MM.1S (cell line): Measurements from ENCODE around the gene BTN3A1.
A peak's percentile ranks its signal among the peaks of the same experiment; 100 is the strongest.

Experiments used
- DNase-seq: peaks from one replicate; pipeline ENCODE4 v3.0.0-alpha.2; 2015
- H2AFZ ChIP-seq: fragments of 300-600 bp; sonication (generic); 2 replicates; pipeline ENCODE4 v1.6.0; 2016; ENCODE audit warnings: antibody characterized with exemption, low read length
- H3F3A ChIP-seq: fragments of 300-600 bp; sonication (generic); 2 replicates; pipeline ENCODE4 v1.6.1; 2016; ENCODE audit warnings: mild to moderate bottlenecking, antibody characterized with exemption, low read length, moderate library complexity, mixed read lengths; ENCODE audit not compliant: insufficient read depth
- H3K27ac ChIP-seq: fragments of 300-600 bp; sonication (generic); 2 replicates; pipeline ENCODE4 v1.5.1; 2016; ENCODE audit warnings: mild to moderate bottlenecking, low read length
- H3K27me3 ChIP-seq: fragments of 300-600 bp; sonication (generic); replicated peaks from 2 replicates; pipeline ENCODE4 v1.6.0; 2016; ENCODE audit warnings: low read length; ENCODE audit not compliant: insufficient read depth
- H3K36me3 ChIP-seq: fragments of 300-600 bp; sonication (generic); replicated peaks from 2 replicates; pipeline ENCODE4 v1.6.1; 2016; ENCODE audit warnings: mild to moderate bottlenecking, low read length, mixed read lengths; ENCODE audit not compliant: insufficient read depth
- H3K4me1 ChIP-seq: fragments of 300-600 bp; sonication (generic); 2 replicates; pipeline ENCODE4 v1.6.1; 2016; ENCODE audit warnings: low read length, mixed read lengths
- H3K4me2 ChIP-seq: fragments of 300-600 bp; sonication (generic); 2 replicates; pipeline ENCODE4 v1.6.0; 2016; ENCODE audit warnings: low read depth, low read length
- H3K4me3 ChIP-seq: fragments of 300-600 bp; sonication (generic); 2 replicates; pipeline ENCODE4 v1.5.1; 2016; ENCODE audit warnings: low read length, mixed read lengths
- H3K79me2 ChIP-seq: fragments of 300-600 bp; sonication (generic); 2 replicates; pipeline ENCODE4 v1.6.1; 2016; ENCODE audit warnings: mixed run types, low read length, mixed read lengths
- H3K9ac ChIP-seq: fragments of 300-600 bp; sonication (generic); 2 replicates; pipeline ENCODE4 v1.6.1; 2016; ENCODE audit warnings: low read length, mixed read lengths
- H3K9me2 ChIP-seq: fragments of 300-600 bp; sonication (generic); replicated peaks from 2 replicates; pipeline ENCODE4 v1.6.1; 2016; ENCODE audit warnings: mild to moderate bottlenecking, low read length, mixed read lengths; ENCODE audit not compliant: insufficient read depth
- H3K9me3 ChIP-seq: fragments of 300-600 bp; sonication (generic); replicated peaks from 2 replicates; pipeline ENCODE4 v1.6.1; 2016; ENCODE audit warnings: mild to moderate bottlenecking, low read length, mixed read lengths; ENCODE audit not compliant: insufficient read depth
- H4K20me1 ChIP-seq: fragments of 300-600 bp; sonication (generic); 2 replicates; pipeline ENCODE4 v1.6.1; 2016; ENCODE audit warnings: mild to moderate bottlenecking, low read length, moderate library complexity, mixed read lengths; ENCODE audit not compliant: insufficient read depth
- EZH2 ChIP-seq: fragments of 300-600 bp; sonication (generic); optimal IDR thresholded peaks from 2 replicates; pipeline ENCODE3; 2017; ENCODE audit warnings: low read depth, mild to moderate bottlenecking, antibody characterized with exemption, low read length, mixed read lengths
- EZH2phosphoT487 ChIP-seq: fragments of 300-600 bp; sonication (generic); IDR thresholded peaks from 2 replicates; pipeline ENCODE4 v1.6.1; 2018; ENCODE audit warnings: antibody characterized with exemption, low read length
- TF ChIP-seq, protein P1 (sequence below): fragments of 300-600 bp; sonication (generic); IDR thresholded peaks from 2 replicates; pipeline ENCODE4 v1.5.1; 2016; ENCODE audit warnings: antibody characterized with exemption, low read length, mixed read lengths

The BTN3A1 gene

DNA sequence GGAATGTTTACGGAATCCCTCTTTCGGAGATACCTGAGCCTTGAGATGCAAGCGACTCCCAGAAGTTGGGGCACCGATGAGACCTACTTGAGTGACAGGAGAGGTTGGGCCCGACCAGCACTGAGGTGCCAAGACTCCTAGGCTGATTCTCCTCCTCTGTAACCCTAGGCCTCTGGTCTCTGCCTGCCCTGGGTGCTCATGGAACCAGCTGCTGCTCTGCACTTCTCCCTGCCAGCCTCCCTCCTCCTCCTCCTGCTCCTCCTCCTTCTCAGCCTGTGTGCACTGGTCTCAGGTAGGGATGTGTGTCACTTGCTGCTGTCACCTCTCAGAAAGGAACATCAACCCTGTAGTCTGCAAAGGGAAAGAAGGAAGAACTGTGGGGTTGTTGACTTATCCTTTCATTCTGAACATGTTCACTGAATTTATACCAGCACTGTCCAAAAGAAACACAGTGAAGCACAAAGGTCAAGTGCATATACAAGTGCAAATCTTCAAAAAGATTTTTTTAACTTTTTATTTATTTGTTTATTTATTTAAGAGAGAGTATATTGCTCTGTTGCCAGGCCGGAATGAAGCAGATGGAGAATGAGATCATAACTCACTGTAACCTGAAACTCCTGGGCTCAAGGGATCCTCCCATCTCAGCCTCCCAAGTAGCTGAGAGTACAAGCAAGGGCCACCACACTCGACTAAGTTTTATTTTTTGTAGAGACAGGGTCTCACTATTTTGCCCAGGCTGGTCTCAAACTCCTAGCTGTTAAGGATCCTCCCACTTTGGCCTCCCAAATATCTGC lies 18.3 kb upstream of the BTN3A1 start:
- peak overlapping the region; percentile 75 for H3K27ac ChIP-seq

DNA sequence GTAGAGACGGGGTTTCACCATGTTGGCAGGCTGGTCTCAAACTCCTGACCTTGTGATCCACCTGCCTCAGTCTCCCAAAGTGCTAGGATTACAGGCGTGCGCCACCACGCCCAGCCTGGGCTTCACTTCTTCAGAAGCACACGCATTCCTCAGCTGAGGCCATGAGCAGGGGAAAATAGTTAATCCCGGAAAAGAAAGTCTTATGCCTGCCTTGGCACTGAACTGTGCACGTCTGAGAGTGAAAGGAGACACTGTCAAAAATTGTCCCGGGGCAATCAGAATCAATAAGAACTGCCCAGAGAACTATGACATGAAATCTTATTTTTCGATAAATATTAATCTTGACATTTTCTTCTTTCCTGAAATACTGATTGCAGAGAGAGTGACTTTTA lies 16.3 kb upstream of the BTN3A1 start:
- TF ChIP-seq, protein P1, sequence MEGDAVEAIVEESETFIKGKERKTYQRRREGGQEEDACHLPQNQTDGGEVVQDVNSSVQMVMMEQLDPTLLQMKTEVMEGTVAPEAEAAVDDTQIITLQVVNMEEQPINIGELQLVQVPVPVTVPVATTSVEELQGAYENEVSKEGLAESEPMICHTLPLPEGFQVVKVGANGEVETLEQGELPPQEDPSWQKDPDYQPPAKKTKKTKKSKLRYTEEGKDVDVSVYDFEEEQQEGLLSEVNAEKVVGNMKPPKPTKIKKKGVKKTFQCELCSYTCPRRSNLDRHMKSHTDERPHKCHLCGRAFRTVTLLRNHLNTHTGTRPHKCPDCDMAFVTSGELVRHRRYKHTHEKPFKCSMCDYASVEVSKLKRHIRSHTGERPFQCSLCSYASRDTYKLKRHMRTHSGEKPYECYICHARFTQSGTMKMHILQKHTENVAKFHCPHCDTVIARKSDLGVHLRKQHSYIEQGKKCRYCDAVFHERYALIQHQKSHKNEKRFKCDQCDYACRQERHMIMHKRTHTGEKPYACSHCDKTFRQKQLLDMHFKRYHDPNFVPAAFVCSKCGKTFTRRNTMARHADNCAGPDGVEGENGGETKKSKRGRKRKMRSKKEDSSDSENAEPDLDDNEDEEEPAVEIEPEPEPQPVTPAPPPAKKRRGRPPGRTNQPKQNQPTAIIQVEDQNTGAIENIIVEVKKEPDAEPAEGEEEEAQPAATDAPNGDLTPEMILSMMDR: no peak
- TF ChIP-seq EZH2phosphoT487 (no peak), EZH2 (no peak)
- Histone ChIP-seq H3K9ac (no peak overlapping the region), H3K79me2 (peaks cover 59% of the 10 kb centered on the region), H3F3A (peaks cover 19% of the 10 kb centered on the region), H3K9me2 (no peaks in the 10 kb centered on the region), H3K4me1 (peaks cover 58% of the 10 kb centered on the region), H3K27me3 (no peaks in the 10 kb centered on the region), H2AFZ (no peak overlapping the region), H3K4me3 (no peak overlapping the region), H3K4me2 (peak overlapping the region; percentile 38), H4K20me1 (no peaks in the 10 kb centered on the region), H3K36me3 (peaks cover 14% of the 10 kb centered on the region; the same call in 1 of the 2 replicates), H3K9me3 (no peaks in the 10 kb centered on the region), H3K27ac (no peak overlapping the region)
- no peak for DNase-seq

More for the DNA sequence above, 18.3 kb upstream of the BTN3A1 start:
- Histone ChIP-seq H4K20me1 (no peaks in the 10 kb centered on the region), H3K36me3 (0 out of 2 replicates have a peak, but pooled peaks cover 9% of the 10 kb centered on the region), H3K9me2 (no peaks in the 10 kb centered on the region), H3K79me2 (peaks cover 58% of the 10 kb centered on the region), H3K4me3 (peak overlapping the region; percentile 81), H2AFZ (peak overlapping the region; percentile 23), H3F3A (peaks cover 15% of the 10 kb centered on the region), H3K27me3 (no peaks in the 10 kb centered on the region), H3K9me3 (no peaks in the 10 kb centered on the region), H3K4me1 (peaks cover 51% of the 10 kb centered on the region), H3K4me2 (peak overlapping the region; percentile 90), H3K9ac (peak overlapping the region; percentile 97)
- peak; percentile 49 for DNase-seq
- TF ChIP-seq EZH2 (no peak), EZH2phosphoT487 (no peak)
- TF ChIP-seq, protein P1: no peak

DNA sequence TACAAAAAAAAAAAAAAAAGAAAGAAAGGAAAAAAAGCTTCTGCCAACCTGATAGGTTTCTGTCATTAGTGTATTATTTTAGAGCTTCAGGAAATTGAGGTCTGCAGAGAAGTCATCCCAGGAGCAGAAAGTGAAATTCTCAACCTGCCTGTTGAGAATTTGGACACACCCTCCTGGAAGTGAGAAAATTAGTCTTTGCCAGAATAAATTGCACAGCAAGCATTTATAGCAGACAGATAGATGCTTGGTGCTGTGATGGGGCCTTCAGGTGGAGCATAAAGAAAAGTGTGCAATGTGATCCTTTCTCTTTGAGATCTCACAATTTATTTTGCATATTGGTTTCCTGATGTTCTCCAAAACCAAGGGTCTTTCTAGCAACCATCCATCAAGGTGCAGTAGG lies 14.5 kb upstream of the BTN3A1 start:
- Histone ChIP-seq H3K79me2 (peaks cover 59% of the 10 kb centered on the region), H3K9ac (no peak overlapping the region), H3K36me3 (peaks cover 14% of the 10 kb centered on the region; the same call in 1 of the 2 replicates), H3K4me3 (no peak overlapping the region), H3K4me1 (peaks cover 52% of the 10 kb centered on the region), H3K9me2 (no peaks in the 10 kb centered on the region), H4K20me1 (no peaks in the 10 kb centered on the region), H3K27me3 (no peaks in the 10 kb centered on the region), H2AFZ (no peak overlapping the region), H3F3A (peaks cover 19% of the 10 kb centered on the region), H3K27ac (peak overlapping the region; percentile 5; the same call in 1 of the 2 replicates), H3K4me2 (peak overlapping the region; percentile 38; the same call in 1 of the 2 replicates), H3K9me3 (no peaks in the 10 kb centered on the region)
- TF ChIP-seq, protein P1: no peak
- TF ChIP-seq EZH2phosphoT487: no peak
- TF ChIP-seq EZH2: no peak
- DNase-seq: peak; percentile 24
